Activated CD4-positive, alpha-beta T cell treated with anti-CD3 and anti-CD28 coated beads for 36 hours (primary cell): Measurements from ENCODE around the gene DYNLT2B. TPM values are rescaled to one million over a fixed set of nuclear protein-coding genes. Genes with fewer than 3 reads are reported as not detected.
"Not testable (repeated sequence)": the region's sequence is repeated elsewhere in the genome, so short reads cannot be mapped to it uniquely, and the experiment has no call there.

Experiments
- ATAC-seq: fragments of 200-7000 bp; cut with Tn5 transposase; one replicate; pipeline ENCODE4 v1.10.0; 2021; ENCODE audit warnings: mild to moderate bottlenecking, moderate library complexity
- CTCF ChIA-PET: fragments of 350-600 bp; sonication (Branson Sonifier 250); formaldehyde crosslinking; loops from one replicate; lab custom pipeline; 2021; ENCODE audit warnings: antibody characterized with exemption; lab: Charles Lee
- POLR2A ChIA-PET: fragments of 350-600 bp; sonication (Branson Sonifier 250); formaldehyde crosslinking; loops from one replicate; lab custom pipeline; 2021; ENCODE audit warnings: antibody characterized with exemption, inconsistent platforms; lab: Charles Lee
- DNase-seq: peaks from one replicate; pipeline ENCODE4 v3.0.0-alpha.2; 2020
- H3K27ac Mint-ChIP-seq: one replicate; pipeline ENCODE4 v1.8.0; 2021; ENCODE audit warnings: mixed read lengths
- H3K27me3 Mint-ChIP-seq: one replicate; pipeline ENCODE4 v1.8.0; 2021; ENCODE audit warnings: mixed read lengths
- H3K36me3 Mint-ChIP-seq: one replicate; pipeline ENCODE4 v1.8.0; 2021; ENCODE audit warnings: low read depth, mixed read lengths
- H3K4me1 Mint-ChIP-seq: one replicate; pipeline ENCODE4 v1.8.0; 2021; ENCODE audit warnings: mixed read lengths
- H3K4me3 Mint-ChIP-seq: one replicate; pipeline ENCODE4 v1.8.0; 2021; ENCODE audit warnings: mild to moderate bottlenecking, moderate library complexity, mixed read lengths
- H3K9me3 Mint-ChIP-seq: one replicate; pipeline ENCODE4 v1.8.0; 2021; ENCODE audit warnings: low read depth, mixed read lengths
- intact Hi-C, 2 experiments: fragments of 100-400 bp; cut with DNase I in 1 of 2; cut with micrococcal nuclease in 1 of 2; formaldehyde crosslinking; loops; one replicate each; pipeline versions ENCODE4 v1.14.2 to v1.15.1; 2022 to 2024; cut with DNase I, micrococcal nuclease
- total RNA-seq, 2 experiments: library from RNA; stranded (reverse); gene quantifications; one replicate each; pipeline ENCODE4 v1.2.3, GENCODE V29; 2021

The DYNLT2B gene
- total RNA-seq, 2 experiments from 2014 or later: 7.3 to 16.3 TPM

GRCh38 chr3:196344663-196345062 lies 26.6 kb upstream of the DYNLT2B start:
- H3K9me3 Mint-ChIP-seq: no peaks in the 10 kb centered on the region
- H3K27ac Mint-ChIP-seq: no peak overlapping the region
- DNase-seq (no peak), ATAC-seq (no peak)
- H3K36me3 Mint-ChIP-seq: peaks cover 12% of the 10 kb centered on the region
- POLR2A ChIA-PET: no interaction called here
- peaks cover 7% of the 10 kb centered on the region for H3K4me1 Mint-ChIP-seq
- CTCF ChIA-PET: no interaction called here
- no peak overlapping the region for H3K4me3 Mint-ChIP-seq
- no peaks in the 10 kb centered on the region for H3K27me3 Mint-ChIP-seq
- intact Hi-C loops: no loop called here

GRCh38 chr3:196343917-196344316 lies 25.9 kb upstream of the DYNLT2B start:
- peaks cover 12% of the 10 kb centered on the region for H3K36me3 Mint-ChIP-seq
- intact Hi-C loops, H3K9me3 Mint-ChIP-seq, H3K27me3 Mint-ChIP-seq, H3K27ac Mint-ChIP-seq, POLR2A ChIA-PET, ATAC-seq, H3K4me3 Mint-ChIP-seq, CTCF ChIA-PET, H3K4me1 Mint-ChIP-seq, DNase-seq: not testable (repeated sequence)

GRCh38 chr3:196341137-196341536 lies 23.1 kb upstream of the DYNLT2B start:
- no peak overlapping the region for H3K4me3 Mint-ChIP-seq
- no peaks in the 10 kb centered on the region for H3K27me3 Mint-ChIP-seq
- H3K27ac Mint-ChIP-seq: no peak overlapping the region
- ATAC-seq: no peak
- CTCF ChIA-PET: interaction anchor here (0.7 to 1.0 kb wide), 3 partner anchors 10 to 187 kb away, joined by 3 to 4 read pairs (median 3); no protein-coding TSS in a partner anchor
- peaks cover 7% of the 10 kb centered on the region for H3K4me1 Mint-ChIP-seq
- intact Hi-C loops: no loop called here
- DNase-seq: no peak
- H3K36me3 Mint-ChIP-seq: no peaks in the 10 kb centered on the region
- H3K9me3 Mint-ChIP-seq: no peaks in the 10 kb centered on the region
- POLR2A ChIA-PET: no interaction called here

GRCh38 chr3:196340466-196340865 lies 22.4 kb upstream of the DYNLT2B start:
- no peaks in the 10 kb centered on the region for H3K27me3 Mint-ChIP-seq
- ChIA-PET CTCF (interaction anchor here (1.0 kb wide), 1 partner anchor 188 kb away, joined by 4 read pairs; no protein-coding TSS in a partner anchor), POLR2A (no interaction called here)
- no peaks in the 10 kb centered on the region for H3K9me3 Mint-ChIP-seq
- DNase-seq (no peak), ATAC-seq (no peak)
- H3K4me3 Mint-ChIP-seq: no peak overlapping the region
- H3K36me3 Mint-ChIP-seq: no peaks in the 10 kb centered on the region
- H3K27ac Mint-ChIP-seq: no peak overlapping the region
- intact Hi-C loops: no loop called here
- peaks cover 7% of the 10 kb centered on the region for H3K4me1 Mint-ChIP-seq

- CTCF ChIA-PET: interaction anchor here (0.6 kb wide), 2 partner anchors 18 to 921 kb away, joined by 3 read pairs; no protein-coding TSS in a partner anchor
- intact Hi-C loops: no loop called here
These were observed 21.6 kb upstream of the DYNLT2B start for GRCh38 chr3:196339493-196340254.

GRCh38 chr3:196339044-196339443 lies 21.0 kb upstream of the DYNLT2B start:
- no peak overlapping the region for H3K27ac Mint-ChIP-seq
- H3K4me1 Mint-ChIP-seq: peaks cover 7% of the 10 kb centered on the region
- H3K4me3 Mint-ChIP-seq: no peak overlapping the region
- ChIA-PET POLR2A (no interaction called here), CTCF (interaction anchor here (0.6 kb wide), 1 partner anchor 921 kb away, joined by 3 read pairs; no protein-coding TSS in a partner anchor)
- intact Hi-C loops: no loop called here
- ATAC-seq (no peak), DNase-seq (no peak)
- H3K9me3 Mint-ChIP-seq: no peaks in the 10 kb centered on the region
- H3K27me3 Mint-ChIP-seq: no peaks in the 10 kb centered on the region
- no peaks in the 10 kb centered on the region for H3K36me3 Mint-ChIP-seq

More at GRCh38 chr3:196339493-196340254, 21.6 kb upstream of the DYNLT2B start:
- POLR2A ChIA-PET: no interaction called here
- no peak overlapping the region for H3K27ac Mint-ChIP-seq
- ATAC-seq (peak; percentile 55), DNase-seq (peak; percentile 25)
- no peak overlapping the region for H3K4me3 Mint-ChIP-seq
- no peaks in the 10 kb centered on the region for H3K36me3 Mint-ChIP-seq
- H3K9me3 Mint-ChIP-seq: no peaks in the 10 kb centered on the region
- no peaks in the 10 kb centered on the region for H3K27me3 Mint-ChIP-seq
- peaks cover 7% of the 10 kb centered on the region for H3K4me1 Mint-ChIP-seq

GRCh38 chr3:196336319-196337145 lies 18.5 kb upstream of the DYNLT2B start:
- intact Hi-C loops: no loop called here
- no peaks in the 10 kb centered on the region for H3K36me3 Mint-ChIP-seq
- POLR2A ChIA-PET: no interaction called here
- H3K27me3 Mint-ChIP-seq: no peaks in the 10 kb centered on the region
- no peak overlapping the region for H3K27ac Mint-ChIP-seq
- CTCF ChIA-PET: no interaction called here
- H3K4me1 Mint-ChIP-seq: peaks cover 7% of the 10 kb centered on the region
- ATAC-seq (no peak), DNase-seq (no peak)
- H3K9me3 Mint-ChIP-seq: no peaks in the 10 kb centered on the region
- no peak overlapping the region for H3K4me3 Mint-ChIP-seq

- intact Hi-C loops: no loop called here
- ChIA-PET CTCF (no interaction called here), POLR2A (no interaction called here)
- Mint-ChIP-seq H3K4me3 (no peak overlapping the region), H3K9me3 (no peaks in the 10 kb centered on the region), H3K27me3 (no peaks in the 10 kb centered on the region), H3K36me3 (no peaks in the 10 kb centered on the region), H3K4me1 (peaks cover 4% of the 10 kb centered on the region), H3K27ac (no peak overlapping the region)
- DNase-seq: no peak
- ATAC-seq: no peak
These were observed 17.5 kb upstream of the DYNLT2B start for GRCh38 chr3:196335503-196335948.

- H3K4me1 Mint-ChIP-seq: no peaks in the 10 kb centered on the region
- H3K4me3 Mint-ChIP-seq: no peak overlapping the region
- ChIA-PET CTCF (no interaction called here), POLR2A (no interaction called here)
- no peaks in the 10 kb centered on the region for H3K36me3 Mint-ChIP-seq
- intact Hi-C loops: no loop called here
- no peak overlapping the region for H3K27ac Mint-ChIP-seq
- ATAC-seq (no peak), DNase-seq (no peak)
- H3K9me3 Mint-ChIP-seq: no peaks in the 10 kb centered on the region
- H3K27me3 Mint-ChIP-seq: no peaks in the 10 kb centered on the region
These were observed 16.9 kb upstream of the DYNLT2B start for GRCh38 chr3:196334982-196335381.

GRCh38 chr3:196332168-196332567 lies 14.1 kb upstream of the DYNLT2B start:
- Mint-ChIP-seq H3K27me3 (no peaks in the 10 kb centered on the region), H3K9me3 (no peaks in the 10 kb centered on the region), H3K4me3 (no peak overlapping the region), H3K36me3 (no peaks in the 10 kb centered on the region), H3K4me1 (no peaks in the 10 kb centered on the region), H3K27ac (no peak overlapping the region)
- intact Hi-C loops: no loop called here
- DNase-seq: no peak
- ChIA-PET CTCF (interaction anchor here (0.6 kb wide), 1 partner anchor 110 kb away, joined by 3 read pairs; no protein-coding TSS in a partner anchor), POLR2A (no interaction called here)
- no peak for ATAC-seq

GRCh38 chr3:196327405-196327804 lies 9.4 kb upstream of the DYNLT2B start:
- Mint-ChIP-seq H3K9me3 (no peaks in the 10 kb centered on the region), H3K4me3 (no peak overlapping the region), H3K36me3 (no peaks in the 10 kb centered on the region), H3K4me1 (no peaks in the 10 kb centered on the region), H3K27ac (no peak overlapping the region), H3K27me3 (no peaks in the 10 kb centered on the region)
- intact Hi-C loops: no loop called here
- ChIA-PET CTCF (no interaction called here), POLR2A (no interaction called here)
- DNase-seq: no peak
- no peak for ATAC-seq
